LNCAP (cell line): Measurements from ENCODE around the gene MCM5.

Source experiments
- TF ChIP-seq, protein P1 (sequence below): fragments of 450-650 bp; IDR thresholded peaks from 2 replicates; pipeline ENCODE4 v1.5.1; 2017; ENCODE audit warnings: mild to moderate bottlenecking

The MCM5 gene

DNA sequence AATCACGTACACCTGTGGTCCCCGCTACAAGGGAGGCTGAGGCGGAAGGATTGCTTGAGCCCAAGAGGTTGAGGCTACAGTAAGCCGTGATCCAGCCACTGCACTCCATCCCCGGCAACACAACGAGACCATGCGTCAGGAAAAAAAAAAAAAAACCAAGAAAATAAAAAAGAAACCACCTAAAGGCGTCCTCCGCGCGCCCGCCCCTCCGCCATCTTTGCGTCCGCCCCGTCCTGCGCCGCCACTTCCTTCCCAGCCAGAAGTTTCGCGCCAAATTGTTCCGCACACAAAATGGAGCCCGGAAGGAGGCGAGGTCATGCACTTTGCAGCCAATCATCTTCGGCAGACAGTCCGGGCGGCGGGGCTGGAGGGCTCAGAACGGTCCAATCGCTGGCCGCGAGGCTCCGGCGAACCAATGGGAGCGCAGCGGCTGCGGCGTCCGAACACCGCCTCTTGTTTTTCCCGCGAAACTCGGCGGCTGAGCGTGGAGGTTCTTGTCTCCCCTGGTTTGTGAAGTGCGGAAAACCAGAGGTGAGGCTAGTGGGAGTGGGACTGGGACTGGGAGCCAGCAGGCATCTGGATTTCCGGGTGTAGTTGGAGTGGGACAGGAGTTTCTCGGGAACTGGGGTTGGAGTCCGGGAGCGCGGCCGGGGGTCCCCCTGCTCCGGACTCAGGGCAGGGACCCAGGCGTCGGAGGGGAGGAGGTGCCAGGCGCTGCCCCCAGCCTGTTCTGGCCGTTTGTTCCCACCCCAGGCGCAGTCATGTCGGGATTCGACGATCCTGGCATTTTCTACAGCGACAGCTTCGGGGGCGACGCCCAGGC lies at the start of gene MCM5:
MCM5 (plus strand) TSS at position 463 of the 823 bp plus-strand sequence; CDS start at position 762, 299 bp downstream.
- TF ChIP-seq, protein P1, sequence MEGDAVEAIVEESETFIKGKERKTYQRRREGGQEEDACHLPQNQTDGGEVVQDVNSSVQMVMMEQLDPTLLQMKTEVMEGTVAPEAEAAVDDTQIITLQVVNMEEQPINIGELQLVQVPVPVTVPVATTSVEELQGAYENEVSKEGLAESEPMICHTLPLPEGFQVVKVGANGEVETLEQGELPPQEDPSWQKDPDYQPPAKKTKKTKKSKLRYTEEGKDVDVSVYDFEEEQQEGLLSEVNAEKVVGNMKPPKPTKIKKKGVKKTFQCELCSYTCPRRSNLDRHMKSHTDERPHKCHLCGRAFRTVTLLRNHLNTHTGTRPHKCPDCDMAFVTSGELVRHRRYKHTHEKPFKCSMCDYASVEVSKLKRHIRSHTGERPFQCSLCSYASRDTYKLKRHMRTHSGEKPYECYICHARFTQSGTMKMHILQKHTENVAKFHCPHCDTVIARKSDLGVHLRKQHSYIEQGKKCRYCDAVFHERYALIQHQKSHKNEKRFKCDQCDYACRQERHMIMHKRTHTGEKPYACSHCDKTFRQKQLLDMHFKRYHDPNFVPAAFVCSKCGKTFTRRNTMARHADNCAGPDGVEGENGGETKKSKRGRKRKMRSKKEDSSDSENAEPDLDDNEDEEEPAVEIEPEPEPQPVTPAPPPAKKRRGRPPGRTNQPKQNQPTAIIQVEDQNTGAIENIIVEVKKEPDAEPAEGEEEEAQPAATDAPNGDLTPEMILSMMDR = no peak

DNA sequence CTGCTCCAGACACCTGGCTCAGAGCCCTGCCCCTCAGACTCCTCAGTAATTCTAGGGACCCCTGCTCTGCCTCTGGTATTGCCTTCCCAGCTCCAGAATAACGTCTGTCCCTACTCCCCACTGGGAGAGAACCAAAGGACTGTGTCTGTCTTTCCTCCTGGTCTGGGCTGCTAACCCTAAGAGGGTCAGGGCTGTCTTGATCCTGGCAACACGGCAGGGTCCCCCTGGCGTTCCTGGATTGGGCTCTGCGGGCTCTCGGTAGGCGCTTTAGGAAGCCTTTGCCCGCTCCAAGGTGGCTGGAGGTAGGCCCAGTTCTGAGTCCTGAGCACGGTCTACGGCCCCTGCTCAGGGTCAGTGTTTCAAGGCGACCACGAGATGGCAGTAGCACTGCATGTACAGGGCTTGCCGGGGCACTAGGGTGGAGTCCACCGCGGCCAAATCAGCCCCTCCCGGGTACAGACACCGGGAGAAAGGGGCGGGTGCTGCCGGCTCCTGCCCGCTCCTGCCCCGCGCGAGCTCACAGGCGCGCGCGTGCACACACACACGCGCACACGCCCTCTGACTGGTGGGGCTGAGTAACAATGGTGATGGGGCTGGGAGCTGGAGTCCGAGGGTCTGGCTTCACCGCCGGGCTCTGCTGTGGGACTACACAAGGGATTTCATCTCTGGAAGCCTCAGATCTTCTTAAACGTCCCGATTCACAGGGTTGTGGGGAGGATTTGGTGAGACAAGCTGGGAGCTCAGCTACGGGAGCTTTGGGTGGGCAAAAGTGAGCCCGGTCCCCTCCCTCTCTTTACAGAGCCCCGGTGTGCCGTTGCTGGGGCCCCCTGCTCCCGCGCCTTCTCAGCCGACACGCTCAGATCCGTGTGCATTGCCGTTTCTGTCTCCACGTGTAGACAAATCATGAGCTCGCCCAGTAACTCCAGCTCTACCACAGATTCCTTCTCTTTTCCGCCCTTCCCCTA lies 49.1 kb upstream of the MCM5 start:
- TF ChIP-seq, protein P1 = peak; percentile 82

GRCh38 chr22:35352214-35353111 lies 47.5 kb upstream of the MCM5 start:
- TF ChIP-seq, protein P1 = no peak; the same call in 1 of the 2 replicates

GRCh38 chr22:35353318-35353717 lies 46.6 kb upstream of the MCM5 start:
- TF ChIP-seq, protein P1 = no peak

- TF ChIP-seq, protein P1 = no peak
These were observed 45.9 kb upstream of the MCM5 start for GRCh38 chr22:35354068-35354467.

DNA sequence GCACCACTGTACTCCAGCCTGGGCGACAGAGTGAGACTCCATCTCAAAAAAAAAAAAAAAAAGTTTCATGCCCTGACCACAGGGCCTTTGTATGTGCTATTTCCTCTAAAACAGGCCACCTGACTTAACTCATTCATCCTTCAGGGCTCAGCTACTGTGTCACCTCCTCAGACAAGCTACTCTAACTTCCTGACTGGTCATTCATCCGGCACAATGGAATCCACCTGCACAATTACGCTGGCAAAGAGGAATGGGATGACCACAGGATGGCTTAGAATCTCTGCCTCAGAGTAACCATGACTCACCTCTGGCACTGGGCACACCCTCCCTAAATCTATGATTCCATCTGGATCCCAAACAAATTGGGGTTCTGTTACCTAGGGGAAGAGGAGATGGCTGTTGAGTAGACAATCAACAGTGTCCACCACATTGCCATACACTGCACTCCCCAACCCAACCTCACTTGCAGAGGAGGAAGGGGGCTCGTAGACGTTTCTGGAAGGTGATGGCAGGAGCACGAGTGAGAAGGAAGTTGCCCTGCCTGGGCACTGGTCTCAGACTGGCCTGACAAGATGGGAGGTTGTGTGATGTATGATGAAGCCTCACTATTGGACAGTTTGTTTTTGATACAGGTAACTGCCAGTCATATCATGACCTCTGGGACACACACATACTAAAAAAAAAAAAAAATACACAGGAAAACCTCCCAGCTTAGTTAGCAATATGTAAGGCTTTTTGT lies 41.9 kb upstream of the MCM5 start:
- TF ChIP-seq, protein P1 = no peak
